KOPT-K1 (cell line): ENCODE results near the gene EVC.

ENCODE experiments used
- H3K27ac ChIP-seq: fragments of 200-600 bp; sonication (generic); 2 replicates; pipeline ENCODE4 v1.5.1; 2016; ENCODE audit warnings: antibody characterized with exemption, mild to moderate bottlenecking, low read depth, low read length; ENCODE audit not compliant: poor library complexity, severe bottlenecking
- H3K36me3 ChIP-seq: fragments of 200-600 bp; sonication (generic); 2 replicates; pipeline ENCODE4 v1.5.1; 2017; ENCODE audit warnings: antibody characterized with exemption, mild to moderate bottlenecking, low read length, moderate library complexity; ENCODE audit not compliant: insufficient read depth
- H3K9me3 ChIP-seq: fragments of 200-600 bp; sonication (generic); 2 replicates; pipeline ENCODE4 v1.5.1; 2017; ENCODE audit warnings: antibody characterized with exemption, low read length, mild to moderate bottlenecking; ENCODE audit not compliant: insufficient read depth, poor library complexity, severe bottlenecking

EVC gene

DNA sequence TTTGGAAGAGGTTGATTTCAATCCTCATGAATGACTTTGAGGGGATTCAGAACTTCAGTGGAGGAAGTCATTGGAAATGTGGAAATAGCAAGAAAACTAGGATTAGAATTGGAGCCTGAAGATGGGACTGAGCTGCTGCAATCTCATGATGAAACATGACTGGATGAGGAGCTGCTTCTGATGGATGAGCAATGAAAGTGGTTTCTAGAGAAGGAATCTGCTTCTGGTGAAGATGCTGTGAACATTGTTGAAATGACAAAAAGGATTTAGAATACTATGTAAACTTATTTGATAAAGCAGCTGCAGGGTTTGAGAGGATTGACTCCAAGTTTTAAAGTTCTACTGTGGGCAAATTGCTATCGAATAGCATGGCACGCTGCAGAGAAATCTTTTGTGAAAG is 27.1 kb downstream of the EVC start:
- no peaks in the 10 kb centered on the region for H3K36me3 ChIP-seq
- H3K27ac ChIP-seq, result no peak overlapping the region
- no peaks in the 10 kb centered on the region for H3K9me3 ChIP-seq

DNA sequence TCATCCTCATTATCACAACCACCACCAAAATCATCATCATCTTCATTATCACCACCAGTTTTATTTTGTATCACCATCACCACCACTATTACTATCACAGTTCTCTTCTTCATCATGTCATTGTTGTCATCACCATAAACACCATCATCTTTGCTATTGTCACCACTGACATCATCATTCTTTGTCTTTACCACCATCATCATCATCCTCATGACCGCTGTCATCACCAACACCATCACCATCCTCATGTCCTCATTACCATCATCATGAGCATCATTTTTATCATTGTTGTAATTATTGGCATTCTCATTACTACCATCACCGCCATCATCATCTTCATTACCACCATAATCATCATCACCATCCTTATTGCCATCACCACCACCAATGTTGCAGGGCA is 31.4 kb downstream of the EVC start:
- Histone ChIP-seq H3K27ac (no peak overlapping the region), H3K36me3 (no peaks in the 10 kb centered on the region), H3K9me3 (no peaks in the 10 kb centered on the region)

DNA sequence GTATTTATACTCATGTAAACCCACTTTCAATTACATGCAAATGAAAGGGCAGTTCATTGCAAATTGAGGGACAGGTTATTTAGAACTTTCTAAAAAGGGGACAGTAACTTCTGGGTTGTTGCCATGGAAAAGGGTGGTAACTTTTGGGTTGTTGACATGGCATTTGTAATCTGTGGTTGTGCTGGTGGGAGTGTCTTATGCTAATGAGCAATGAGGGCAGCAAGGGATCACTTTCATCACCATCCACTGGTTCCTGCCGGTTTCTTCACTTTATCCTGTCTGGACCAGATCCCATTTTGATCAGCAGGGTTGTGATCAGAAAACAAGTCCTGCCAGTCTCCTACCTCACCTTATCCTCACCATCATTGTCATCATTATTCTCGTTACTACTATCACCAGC is 32.0 kb downstream of the EVC start:
- no peaks in the 10 kb centered on the region for H3K36me3 ChIP-seq
- no peak overlapping the region for H3K27ac ChIP-seq
- no peaks in the 10 kb centered on the region for H3K9me3 ChIP-seq

DNA sequence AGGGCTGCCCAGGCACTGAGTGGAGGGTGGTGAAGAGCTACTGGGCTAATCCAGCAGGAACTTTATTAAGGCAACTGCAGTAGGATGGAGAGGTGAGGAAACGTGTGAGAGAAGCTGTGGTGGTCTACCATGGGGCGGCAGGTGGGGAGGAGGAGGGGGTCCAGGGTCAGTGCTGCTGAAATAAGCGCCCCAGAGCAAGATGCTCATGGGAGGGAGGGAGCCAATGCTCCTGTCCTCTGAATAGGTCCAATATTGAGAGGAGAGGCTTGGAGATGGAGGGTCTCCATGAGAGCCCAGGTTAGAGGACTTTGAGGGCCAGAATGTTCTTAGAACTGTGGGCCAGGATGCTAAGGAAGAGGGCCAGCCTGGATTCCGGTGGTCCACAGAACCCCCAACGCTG is 35.2 kb downstream of the EVC start:
- Histone ChIP-seq H3K27ac (no peak overlapping the region), H3K9me3 (no peaks in the 10 kb centered on the region), H3K36me3 (no peaks in the 10 kb centered on the region)

DNA sequence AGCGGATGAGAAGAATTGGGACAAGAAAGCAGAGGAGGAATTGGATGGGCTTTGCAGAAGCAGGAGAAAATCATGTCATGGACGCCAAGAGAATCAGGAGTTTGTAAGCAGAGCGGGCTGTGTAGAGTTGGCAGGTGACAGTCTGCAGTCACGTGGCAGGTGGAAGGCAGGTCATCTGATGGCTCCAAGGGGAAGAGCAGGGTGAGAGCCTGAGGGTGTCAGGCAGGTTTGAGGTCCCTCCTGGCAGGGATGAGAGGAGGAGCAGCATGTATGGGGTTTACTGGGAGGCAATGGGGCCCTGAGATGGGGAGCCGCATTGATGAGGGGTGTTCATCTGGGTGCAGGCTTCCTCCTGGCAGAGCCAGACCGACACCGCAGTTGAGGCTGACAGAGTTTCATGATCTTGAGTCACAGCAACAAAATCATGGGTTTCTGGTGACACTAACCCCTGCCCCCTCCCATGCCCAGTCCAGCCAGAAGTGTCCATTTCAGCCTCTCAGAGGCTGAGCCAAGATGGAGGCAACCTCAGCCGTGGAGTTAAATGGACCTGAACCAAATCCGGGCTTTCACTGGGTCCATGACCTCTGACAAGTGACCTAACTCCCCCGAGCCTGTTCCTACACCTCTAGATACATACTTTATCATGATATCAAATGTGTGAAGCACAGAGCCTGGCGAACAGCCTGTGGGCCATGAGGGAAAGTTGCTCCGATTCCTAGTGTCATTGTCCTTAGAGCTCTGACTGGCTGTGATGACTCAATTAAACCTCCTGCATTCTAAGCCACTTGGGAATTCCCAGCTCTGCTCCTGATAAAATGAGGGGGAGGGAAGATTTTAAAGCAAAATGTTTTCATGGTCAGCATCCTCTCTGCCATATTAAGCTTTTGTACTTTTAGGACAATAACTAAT is 36.1 kb downstream of the EVC start:
- Histone ChIP-seq H3K36me3 (no peaks in the 10 kb centered on the region), H3K27ac (no peak overlapping the region), H3K9me3 (no peaks in the 10 kb centered on the region)

DNA sequence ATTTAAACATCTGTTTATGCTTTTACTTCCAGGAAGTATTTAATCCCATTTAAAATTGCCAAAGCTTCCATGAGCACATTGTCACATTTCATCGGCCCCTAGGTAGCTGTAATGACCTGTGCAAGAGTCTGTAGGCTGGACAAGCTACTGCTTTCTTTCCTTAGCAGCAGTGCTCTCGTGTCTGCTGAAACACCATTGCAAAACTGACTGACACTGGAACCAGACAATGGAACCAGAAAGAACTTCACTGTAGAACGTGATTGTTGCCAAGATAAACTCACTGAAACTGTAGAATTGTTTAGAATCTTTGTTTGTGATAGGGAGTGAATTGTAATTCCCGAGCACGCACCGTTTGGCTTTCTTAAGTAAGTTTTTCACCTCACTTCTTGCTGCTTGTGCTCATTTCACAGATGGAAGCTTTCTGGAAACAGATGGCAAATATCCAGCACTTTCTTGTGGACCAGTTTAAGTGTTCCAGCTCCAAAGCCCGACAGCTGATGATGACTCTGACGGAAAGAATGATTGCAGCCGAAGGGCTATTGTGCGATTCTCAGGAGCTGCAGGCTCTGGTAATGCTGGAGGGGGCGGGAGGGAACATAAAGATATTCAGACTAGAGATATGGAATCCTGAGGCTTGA is 36.9 kb downstream of the EVC start:
- Histone ChIP-seq H3K36me3 (no peaks in the 10 kb centered on the region), H3K27ac (no peak overlapping the region), H3K9me3 (no peaks in the 10 kb centered on the region)

DNA sequence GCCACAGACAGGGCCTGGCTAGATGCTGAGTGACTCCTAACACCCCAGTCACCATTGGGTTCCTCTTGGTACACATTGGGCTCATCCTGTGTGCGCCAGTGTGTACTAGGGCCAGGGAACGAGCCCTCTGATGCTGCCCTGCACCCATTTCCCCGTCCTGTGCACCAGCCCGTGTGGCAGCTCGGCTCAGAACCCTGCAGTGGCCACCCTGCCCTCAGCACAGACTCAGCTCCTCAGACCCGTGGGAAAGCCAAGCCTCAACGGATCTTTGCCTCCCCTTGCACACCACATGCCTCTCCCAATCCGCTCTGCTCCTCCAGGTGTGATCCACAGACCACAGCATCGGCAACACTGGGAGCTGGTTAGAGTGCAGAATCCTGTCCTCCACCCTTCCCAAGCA is 38.6 kb downstream of the EVC start:
- Histone ChIP-seq H3K9me3 (no peaks in the 10 kb centered on the region), H3K36me3 (no peaks in the 10 kb centered on the region), H3K27ac (no peak overlapping the region)

DNA sequence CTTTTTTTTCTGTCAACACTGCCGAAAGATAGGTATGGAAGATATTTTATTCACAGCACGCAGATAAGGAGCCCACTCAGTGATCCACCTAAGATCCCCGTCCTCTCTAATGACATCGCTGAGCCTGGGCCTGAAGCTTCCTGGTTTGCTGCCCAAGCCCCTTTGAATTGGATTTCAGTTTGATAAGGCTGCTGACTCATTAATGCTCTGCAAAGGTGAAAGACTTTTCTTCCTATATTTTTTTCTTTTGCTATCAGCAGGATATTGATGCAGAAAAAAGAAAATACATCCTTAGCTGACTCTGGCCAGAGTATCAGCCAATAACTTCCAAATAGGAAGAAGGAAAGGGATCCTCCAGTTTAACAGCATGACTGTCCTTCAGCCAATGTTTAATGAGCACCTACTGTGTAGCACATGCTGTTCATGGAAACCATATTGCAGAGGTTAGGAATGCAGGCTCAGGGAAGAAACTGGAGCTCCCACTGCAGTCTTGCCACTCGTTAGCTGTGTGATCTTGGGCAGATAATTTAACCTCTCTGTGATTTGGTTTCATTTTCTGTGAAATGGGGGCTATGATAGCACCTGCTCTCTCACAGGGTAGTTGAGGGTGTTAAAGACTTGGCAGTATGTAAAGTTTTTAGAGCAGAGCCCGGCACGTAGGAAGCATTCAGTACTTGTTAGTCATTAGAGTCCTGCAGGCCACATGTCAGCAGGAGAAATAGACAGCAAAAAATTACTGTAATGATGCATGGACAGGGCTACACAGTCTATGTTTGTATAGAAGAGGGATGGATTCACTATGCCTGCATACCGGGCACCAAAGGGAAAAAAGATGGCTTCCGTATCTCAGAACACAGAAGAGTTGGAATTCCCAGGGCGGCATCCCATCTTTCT is 39.3 kb downstream of the EVC start:
- no peaks in the 10 kb centered on the region for H3K36me3 ChIP-seq
- no peaks in the 10 kb centered on the region for H3K9me3 ChIP-seq
- no peak overlapping the region for H3K27ac ChIP-seq

DNA sequence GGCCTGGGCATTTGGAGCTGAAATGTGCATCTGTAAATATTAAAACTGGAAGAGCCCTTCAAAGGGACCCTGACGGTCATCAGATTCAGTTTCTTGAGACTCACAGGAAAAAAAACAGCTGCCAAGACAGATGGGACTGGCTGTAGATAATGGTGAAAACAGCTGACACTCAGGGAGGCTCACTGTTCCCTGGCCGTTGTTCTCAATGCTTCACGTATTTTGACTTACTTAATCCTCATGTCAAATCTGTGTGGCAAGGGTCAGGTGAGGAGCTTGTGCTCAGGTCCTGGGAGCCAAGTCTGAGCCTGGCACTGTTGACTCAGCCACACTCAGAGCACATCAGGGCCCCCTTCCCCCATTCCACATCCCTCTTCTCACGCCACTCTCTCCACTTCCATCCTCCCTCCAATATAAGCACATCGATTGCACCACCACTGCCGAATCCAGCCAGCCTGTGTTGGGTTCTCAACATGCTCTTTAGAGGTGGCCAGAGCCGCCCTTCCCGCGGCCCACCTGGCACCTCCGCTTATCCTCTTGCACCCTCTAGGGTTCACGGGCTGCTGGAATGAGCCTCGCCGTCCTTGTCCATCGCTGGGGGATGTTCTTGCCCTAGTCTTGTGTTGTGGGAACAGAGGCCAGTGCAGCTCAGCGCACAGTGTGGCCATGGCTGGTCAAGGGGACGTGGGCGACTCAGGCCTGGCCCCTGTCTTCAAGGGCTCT is 40.1 kb downstream of the EVC start:
- Histone ChIP-seq H3K36me3 (no peaks in the 10 kb centered on the region), H3K9me3 (no peaks in the 10 kb centered on the region), H3K27ac (no peak overlapping the region)

DNA sequence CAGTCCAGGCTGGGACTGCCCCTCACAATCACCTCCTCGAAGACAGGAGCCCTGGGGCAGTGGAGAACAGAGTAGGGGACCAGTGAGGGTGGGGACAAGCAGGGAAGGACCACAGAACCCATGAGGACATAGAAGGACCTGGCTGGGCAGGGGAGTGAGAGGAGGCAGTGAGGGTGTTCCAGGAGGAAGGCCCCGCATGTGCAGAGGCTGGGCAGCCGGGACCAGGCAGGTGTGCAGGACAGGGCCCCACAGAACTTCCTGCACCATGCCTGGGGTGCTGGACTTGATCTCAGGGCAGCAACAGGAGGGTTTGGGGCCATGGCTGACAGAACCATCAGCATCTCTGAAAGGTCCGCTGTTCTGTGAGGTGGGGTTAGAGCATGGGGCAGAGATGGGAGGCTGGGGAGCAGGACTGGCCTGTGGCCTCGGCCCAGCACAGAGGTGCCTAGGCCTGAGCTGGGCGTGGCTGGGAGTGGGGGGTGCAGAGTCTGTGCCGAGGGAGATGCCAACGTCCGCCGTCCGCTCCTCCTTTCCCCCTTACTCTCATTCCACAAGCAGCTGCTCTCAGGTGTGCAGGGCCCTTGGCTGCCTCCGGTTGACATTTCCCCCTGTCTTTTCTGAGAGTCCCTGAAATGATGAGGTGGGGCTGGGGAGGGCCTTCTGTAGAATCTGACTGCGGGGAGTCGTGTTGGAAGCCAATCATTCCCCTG is 40.8 kb downstream of the EVC start:
- Histone ChIP-seq H3K9me3 (no peaks in the 10 kb centered on the region), H3K27ac (no peak overlapping the region), H3K36me3 (no peaks in the 10 kb centered on the region)

DNA sequence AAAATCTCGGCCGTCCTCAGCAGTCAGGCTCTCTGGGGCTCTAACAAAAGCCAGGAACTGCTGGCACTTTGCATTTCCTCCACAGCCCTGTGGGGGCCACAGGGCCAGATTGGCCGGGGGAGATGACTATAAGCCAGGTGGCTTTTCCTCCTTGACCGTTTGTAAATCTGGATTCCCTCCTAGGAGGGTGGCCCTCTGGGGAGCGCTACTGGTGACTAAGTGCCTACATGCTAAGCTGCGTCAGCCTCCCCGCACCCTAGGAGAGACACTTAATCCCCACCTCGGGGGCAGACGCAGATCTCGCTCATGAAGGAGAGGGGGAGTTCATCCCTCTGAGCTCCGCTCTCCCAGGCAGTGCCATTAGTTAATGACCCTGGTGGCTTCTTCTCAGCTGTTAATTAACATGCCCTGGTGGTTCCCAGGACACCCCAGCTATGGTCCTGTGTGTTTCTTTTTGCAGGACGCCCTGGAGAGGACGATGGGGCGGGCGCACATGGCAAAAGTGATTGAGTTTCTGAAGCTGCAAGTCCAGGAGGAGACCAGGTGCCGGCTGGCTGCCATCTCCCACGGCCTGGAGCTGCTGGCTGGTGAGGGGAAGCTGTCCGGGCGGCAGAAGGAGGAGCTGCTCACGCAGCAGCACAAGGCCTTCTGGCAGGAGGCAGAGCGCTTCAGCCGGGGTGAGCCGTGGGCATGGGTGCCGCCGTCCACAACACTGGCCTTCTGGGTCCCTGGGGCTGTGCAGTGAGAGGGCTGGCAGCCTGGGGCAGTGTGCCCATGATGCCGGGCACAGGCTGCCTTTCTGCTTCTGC is 41.6 kb downstream of the EVC start:
- Histone ChIP-seq H3K9me3 (no peaks in the 10 kb centered on the region), H3K36me3 (no peaks in the 10 kb centered on the region), H3K27ac (no peak overlapping the region)

DNA sequence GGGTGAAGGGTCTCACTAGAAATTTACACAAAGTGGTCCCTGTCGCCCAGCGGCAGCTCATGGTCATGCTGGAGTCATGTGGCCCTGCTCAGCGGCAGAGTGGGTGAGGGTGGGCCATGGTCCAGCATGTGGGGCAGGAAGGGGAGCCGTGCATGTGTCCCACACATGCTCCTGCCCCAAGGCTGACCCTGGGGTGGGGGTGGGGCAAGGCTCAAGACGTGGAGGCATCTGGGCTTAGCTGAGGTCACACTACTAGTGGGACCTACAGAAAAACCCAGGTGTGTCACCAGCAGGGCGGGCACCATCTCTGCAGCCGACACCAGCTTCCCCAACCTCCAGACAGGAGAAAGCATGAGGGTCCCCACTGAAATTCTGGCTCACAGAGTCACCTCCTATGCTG is 42.4 kb downstream of the EVC start:
- Histone ChIP-seq H3K36me3 (no peaks in the 10 kb centered on the region), H3K27ac (no peak overlapping the region), H3K9me3 (no peaks in the 10 kb centered on the region)

DNA sequence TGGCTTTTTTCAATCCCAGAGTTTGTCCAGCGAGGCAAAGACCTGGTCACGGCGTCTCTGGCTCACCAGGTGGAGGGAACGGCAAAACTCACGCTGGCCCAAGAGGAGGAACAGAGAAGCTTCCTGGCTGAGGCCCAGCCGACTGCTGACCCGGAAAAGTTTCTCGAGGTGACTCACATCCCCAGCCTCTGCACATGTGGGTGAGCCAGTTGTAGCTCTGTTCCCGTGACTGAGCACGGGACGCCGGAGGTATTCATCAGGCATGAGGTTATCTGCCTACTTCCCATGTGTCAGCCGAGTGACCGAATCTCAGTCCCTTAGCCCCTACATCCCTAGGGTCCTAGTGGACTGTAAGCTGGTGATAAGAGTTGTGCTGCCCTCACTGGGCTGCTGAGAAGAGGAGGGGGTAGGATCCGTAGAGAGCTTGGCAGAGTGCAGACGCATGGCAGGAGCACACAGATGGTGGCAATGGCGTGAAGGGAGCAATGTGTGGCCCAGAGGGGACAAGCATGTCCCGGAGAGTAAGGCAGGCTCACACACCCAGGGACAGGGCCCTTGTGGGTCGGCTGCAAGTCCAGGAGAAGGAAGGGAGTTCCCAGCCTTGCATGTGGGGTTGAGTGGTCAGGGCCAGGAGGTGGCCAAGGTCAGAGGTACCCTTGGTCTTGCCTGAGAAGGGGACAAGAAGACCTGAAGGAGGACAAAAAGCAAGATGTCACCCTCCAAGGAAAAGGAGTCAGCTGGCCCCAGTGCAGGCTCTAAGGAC is 42.9 kb downstream of the EVC start:
- no peak overlapping the region for H3K27ac ChIP-seq
- no peaks in the 10 kb centered on the region for H3K9me3 ChIP-seq
- H3K36me3 ChIP-seq, result no peaks in the 10 kb centered on the region
